ENCODE measurements around the gene CLTCL1.

Gene CLTCL1

DNA sequence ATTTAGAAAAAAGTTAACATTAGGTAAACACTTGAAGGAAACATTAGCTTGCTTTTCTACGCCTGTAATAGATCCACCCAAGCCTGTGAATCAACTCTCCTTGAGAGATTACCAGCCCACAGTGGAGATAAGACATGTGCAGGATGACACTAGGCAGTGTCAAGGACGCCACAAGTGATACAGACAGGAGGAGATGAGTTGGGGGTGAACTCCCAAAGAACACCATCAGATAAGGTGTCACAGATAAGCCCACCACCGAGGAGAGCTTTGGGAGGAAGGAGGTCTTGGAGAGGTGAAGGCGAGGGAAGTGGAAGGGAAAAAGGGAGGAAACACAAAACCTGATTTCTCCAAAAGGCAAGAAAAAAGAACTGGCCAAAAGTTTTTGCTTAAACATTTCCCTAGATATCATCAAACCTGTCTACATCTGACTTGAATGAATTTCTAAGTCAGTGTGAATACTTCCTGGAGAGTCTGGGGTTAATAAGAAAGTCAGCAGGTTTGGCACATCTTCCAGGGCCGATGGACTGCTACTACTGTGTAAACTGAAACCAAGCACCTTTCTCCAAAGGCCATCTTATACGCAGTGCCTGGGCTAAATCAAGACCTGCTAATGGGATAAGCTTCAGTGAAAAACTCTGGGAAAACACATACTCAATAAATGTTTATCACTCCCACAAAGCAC is 15.5 kb downstream of the CLTCL1 start:
- H3K4me3 ChIP-seq (replicated peaks; ENCODE audit: insufficient read depth, low read length), result no peak overlapping the region
- H3K27ac ChIP-seq (replicated peaks), result no peak overlapping the region

DNA sequence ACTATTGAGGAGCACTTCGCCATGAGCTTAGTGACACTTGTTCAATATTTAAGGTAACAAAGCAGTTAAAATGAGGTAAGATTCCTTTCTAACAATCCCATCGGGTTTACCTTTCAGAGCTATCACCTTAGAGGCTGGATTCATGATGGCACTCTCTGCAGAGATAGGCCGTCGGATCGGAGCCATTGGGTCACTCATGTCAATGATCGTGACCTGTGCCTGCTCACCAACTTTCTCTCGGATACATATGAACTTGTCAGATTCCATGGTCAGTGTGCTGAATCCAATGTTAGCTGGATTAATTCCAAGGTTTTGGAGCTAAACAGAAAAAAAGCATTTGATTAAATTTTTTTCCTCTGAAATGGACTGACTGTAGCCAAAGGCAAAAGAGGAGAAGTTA is 16.0 kb downstream of the CLTCL1 start:
- Histone ChIP-seq H3K4me3 (replicated peaks; ENCODE audit: insufficient read depth, low read length) (no peak overlapping the region), H3K27ac (replicated peaks) (no peak overlapping the region), H3K27me3 (ENCODE audit: insufficient read depth, poor library complexity, severe bottlenecking) (no peaks in the 10 kb centered on the region)
- TF ChIP-seq SPI1 (IDR thresholded peaks at IDR 0.05; ENCODE audit: borderline replicate concordance, low read depth) (no peak), GABPA (IDR thresholded peaks at IDR 0.05; ENCODE audit: low read depth) (no peak), POLR2AphosphoS5 (IDR thresholded peaks at IDR 0.05; ENCODE audit: low read depth) (no peak)
- TF ChIP-seq, protein P1, sequence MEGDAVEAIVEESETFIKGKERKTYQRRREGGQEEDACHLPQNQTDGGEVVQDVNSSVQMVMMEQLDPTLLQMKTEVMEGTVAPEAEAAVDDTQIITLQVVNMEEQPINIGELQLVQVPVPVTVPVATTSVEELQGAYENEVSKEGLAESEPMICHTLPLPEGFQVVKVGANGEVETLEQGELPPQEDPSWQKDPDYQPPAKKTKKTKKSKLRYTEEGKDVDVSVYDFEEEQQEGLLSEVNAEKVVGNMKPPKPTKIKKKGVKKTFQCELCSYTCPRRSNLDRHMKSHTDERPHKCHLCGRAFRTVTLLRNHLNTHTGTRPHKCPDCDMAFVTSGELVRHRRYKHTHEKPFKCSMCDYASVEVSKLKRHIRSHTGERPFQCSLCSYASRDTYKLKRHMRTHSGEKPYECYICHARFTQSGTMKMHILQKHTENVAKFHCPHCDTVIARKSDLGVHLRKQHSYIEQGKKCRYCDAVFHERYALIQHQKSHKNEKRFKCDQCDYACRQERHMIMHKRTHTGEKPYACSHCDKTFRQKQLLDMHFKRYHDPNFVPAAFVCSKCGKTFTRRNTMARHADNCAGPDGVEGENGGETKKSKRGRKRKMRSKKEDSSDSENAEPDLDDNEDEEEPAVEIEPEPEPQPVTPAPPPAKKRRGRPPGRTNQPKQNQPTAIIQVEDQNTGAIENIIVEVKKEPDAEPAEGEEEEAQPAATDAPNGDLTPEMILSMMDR (IDR thresholded peaks at IDR 0.05; ENCODE audit: insufficient read depth, low read length), result no peak
- TF ChIP-seq, protein P2, sequence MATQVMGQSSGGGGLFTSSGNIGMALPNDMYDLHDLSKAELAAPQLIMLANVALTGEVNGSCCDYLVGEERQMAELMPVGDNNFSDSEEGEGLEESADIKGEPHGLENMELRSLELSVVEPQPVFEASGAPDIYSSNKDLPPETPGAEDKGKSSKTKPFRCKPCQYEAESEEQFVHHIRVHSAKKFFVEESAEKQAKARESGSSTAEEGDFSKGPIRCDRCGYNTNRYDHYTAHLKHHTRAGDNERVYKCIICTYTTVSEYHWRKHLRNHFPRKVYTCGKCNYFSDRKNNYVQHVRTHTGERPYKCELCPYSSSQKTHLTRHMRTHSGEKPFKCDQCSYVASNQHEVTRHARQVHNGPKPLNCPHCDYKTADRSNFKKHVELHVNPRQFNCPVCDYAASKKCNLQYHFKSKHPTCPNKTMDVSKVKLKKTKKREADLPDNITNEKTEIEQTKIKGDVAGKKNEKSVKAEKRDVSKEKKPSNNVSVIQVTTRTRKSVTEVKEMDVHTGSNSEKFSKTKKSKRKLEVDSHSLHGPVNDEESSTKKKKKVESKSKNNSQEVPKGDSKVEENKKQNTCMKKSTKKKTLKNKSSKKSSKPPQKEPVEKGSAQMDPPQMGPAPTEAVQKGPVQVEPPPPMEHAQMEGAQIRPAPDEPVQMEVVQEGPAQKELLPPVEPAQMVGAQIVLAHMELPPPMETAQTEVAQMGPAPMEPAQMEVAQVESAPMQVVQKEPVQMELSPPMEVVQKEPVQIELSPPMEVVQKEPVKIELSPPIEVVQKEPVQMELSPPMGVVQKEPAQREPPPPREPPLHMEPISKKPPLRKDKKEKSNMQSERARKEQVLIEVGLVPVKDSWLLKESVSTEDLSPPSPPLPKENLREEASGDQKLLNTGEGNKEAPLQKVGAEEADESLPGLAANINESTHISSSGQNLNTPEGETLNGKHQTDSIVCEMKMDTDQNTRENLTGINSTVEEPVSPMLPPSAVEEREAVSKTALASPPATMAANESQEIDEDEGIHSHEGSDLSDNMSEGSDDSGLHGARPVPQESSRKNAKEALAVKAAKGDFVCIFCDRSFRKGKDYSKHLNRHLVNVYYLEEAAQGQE (IDR thresholded peaks at IDR 0.05; ENCODE audit: insufficient replicate concordance, low read depth), result no peak
- no peak for DNase-seq (ENCODE audit: low read depth in 1 of 2, low spot score in 1 of 2)

More for the DNA sequence above, 15.5 kb downstream of the CLTCL1 start:
- TF ChIP-seq, protein P2 (IDR thresholded peaks at IDR 0.05; ENCODE audit: insufficient replicate concordance, low read depth), result no peak
- TF ChIP-seq SPI1 (IDR thresholded peaks at IDR 0.05; ENCODE audit: borderline replicate concordance, low read depth) (no peak), GABPA (IDR thresholded peaks at IDR 0.05; ENCODE audit: low read depth) (no peak), POLR2AphosphoS5 (IDR thresholded peaks at IDR 0.05; ENCODE audit: low read depth) (no peak)
- TF ChIP-seq, protein P1 (IDR thresholded peaks at IDR 0.05; ENCODE audit: insufficient read depth, low read length), result no peak
- no peak for DNase-seq (ENCODE audit: low read depth in 1 of 2, low spot score in 1 of 2)
- no peaks in the 10 kb centered on the region for H3K27me3 ChIP-seq (ENCODE audit: insufficient read depth, poor library complexity, severe bottlenecking)

DNA sequence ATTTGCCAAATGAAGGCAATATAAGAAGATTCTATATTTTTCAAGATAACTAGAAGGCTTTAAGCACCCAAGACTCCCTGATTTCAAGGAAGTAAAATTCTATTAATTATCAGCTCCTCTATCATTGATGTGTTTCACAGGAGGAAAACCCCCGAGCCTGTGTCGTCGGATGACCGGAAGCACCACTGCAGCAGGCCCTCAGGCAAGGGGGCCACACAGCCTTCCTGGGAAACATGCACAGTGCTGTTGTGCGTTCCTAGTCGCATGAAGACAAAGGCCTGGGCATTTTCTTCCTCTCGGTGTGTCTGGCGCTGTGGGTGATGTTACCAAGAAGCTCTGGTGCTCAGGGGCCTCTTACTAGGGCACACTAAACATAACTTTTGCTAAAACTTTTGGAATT is 16.4 kb downstream of the CLTCL1 start:
- no peak for DNase-seq (ENCODE audit: low read depth in 1 of 2, low spot score in 1 of 2)
- no peak for TF ChIP-seq GABPA (IDR thresholded peaks at IDR 0.05; ENCODE audit: low read depth)
- no peak for TF ChIP-seq POLR2AphosphoS5 (IDR thresholded peaks at IDR 0.05; ENCODE audit: low read depth)
- no peak for TF ChIP-seq SPI1 (IDR thresholded peaks at IDR 0.05; ENCODE audit: borderline replicate concordance, low read depth)
- TF ChIP-seq, protein P1 (IDR thresholded peaks at IDR 0.05; ENCODE audit: insufficient read depth, low read length), result no peak
- TF ChIP-seq, protein P2 (IDR thresholded peaks at IDR 0.05; ENCODE audit: insufficient replicate concordance, low read depth), result no peak
- H3K27ac ChIP-seq (replicated peaks), result no peak overlapping the region

More for the DNA sequence above, 16.4 kb downstream of the CLTCL1 start:
- no peak overlapping the region for H3K4me3 ChIP-seq (replicated peaks; ENCODE audit: insufficient read depth, low read length)
- H3K27me3 ChIP-seq (ENCODE audit: insufficient read depth, poor library complexity, severe bottlenecking), result no peaks in the 10 kb centered on the region
